IPS-20b (cell line): ENCODE measurements around the gene DLEC1.
A peak's percentile ranks its signal among the peaks of the same experiment; 100 is the strongest.
"Not testable (repeated sequence)": the region's sequence is repeated elsewhere in the genome, so short reads cannot be mapped to it uniquely, and the experiment has no call there.

Experiments
- H3K27ac ChIP-seq: one replicate; pipeline ENCODE4 v1.5.1; 2013; ENCODE audit warnings: low read length
- H3K27me3 ChIP-seq: 2 replicates; pipeline ENCODE4 v1.6.1; 2013; ENCODE audit warnings: mild to moderate bottlenecking, low read length, inconsistent platforms; ENCODE audit not compliant: insufficient read depth
- H3K36me3 ChIP-seq: 2 replicates; pipeline ENCODE4 v1.6.1; 2013; ENCODE audit warnings: low read depth, mild to moderate bottlenecking, inconsistent platforms, low read length, moderate library complexity; ENCODE audit not compliant: insufficient read depth
- H3K4me1 ChIP-seq: 2 replicates; pipeline ENCODE4 v1.6.1; 2013; ENCODE audit warnings: mild to moderate bottlenecking, control low read depth, inconsistent platforms, low read length, moderate library complexity; ENCODE audit not compliant: insufficient read depth
- H3K4me3 ChIP-seq: 2 replicates; pipeline ENCODE4 v1.5.1; 2013; ENCODE audit warnings: mild to moderate bottlenecking, low read length, inconsistent platforms
- H3K9ac ChIP-seq: 2 replicates; pipeline ENCODE4 v1.6.1; 2013; ENCODE audit warnings: low read depth, mild to moderate bottlenecking, inconsistent platforms, low read length, moderate library complexity
- H3K9me3 ChIP-seq: 2 replicates; pipeline ENCODE4 v1.6.1; 2013; ENCODE audit warnings: mild to moderate bottlenecking, low read depth, low read length, inconsistent platforms; ENCODE audit not compliant: insufficient read depth

Gene DLEC1

DNA sequence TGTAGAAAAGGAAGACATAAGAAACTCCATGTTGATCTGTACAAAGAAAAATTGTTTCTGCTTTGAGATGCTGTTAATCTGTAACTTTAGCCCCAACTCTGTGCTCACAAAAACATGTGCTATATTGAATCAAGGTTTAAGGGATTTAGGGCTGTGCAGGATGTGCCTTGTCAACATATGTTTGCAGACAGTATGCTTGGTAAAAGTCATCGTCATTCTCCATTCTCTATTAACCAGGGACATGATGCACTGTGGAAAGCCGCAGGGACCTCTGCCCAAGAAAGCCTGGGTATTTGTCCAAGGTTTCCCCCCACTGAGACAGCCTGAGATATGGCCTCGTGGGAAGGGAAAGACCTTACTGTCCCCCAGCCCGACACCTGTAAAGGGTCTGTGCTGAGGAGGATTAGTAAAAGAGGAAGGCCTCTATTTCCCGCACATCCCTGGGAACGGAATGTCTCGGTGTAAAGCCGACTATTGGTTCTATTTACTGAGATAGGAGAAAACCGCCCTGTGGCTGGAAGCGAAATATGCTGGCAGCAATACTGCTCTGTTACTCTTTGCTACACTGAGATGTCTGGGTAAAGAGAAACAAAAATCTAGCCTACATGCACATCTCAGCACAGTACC is 95.6 kb downstream of the DLEC1 start:
- H3K9ac ChIP-seq, H3K9me3 ChIP-seq, H3K4me3 ChIP-seq, H3K27me3 ChIP-seq, H3K27ac ChIP-seq: not testable (repeated sequence)
- H3K4me1 ChIP-seq, result peaks cover 11% of the 10 kb centered on the region; the same call in 1 of the 2 replicates
- peaks cover 37% of the 10 kb centered on the region for H3K36me3 ChIP-seq

- Histone ChIP-seq H3K4me1 (peaks cover 13% of the 10 kb centered on the region; the same call in 1 of the 2 replicates), H3K4me3 (peak overlapping the region; percentile 82), H3K36me3 (peaks cover 32% of the 10 kb centered on the region), H3K9ac (peak overlapping the region; percentile 87; the same call in 1 of the 2 replicates)
- H3K27ac ChIP-seq, H3K27me3 ChIP-seq, H3K9me3 ChIP-seq: not testable (repeated sequence)
Measured at GRCh38 chr3:38135621-38136277, 96.7 kb downstream of the DLEC1 start.

DNA sequence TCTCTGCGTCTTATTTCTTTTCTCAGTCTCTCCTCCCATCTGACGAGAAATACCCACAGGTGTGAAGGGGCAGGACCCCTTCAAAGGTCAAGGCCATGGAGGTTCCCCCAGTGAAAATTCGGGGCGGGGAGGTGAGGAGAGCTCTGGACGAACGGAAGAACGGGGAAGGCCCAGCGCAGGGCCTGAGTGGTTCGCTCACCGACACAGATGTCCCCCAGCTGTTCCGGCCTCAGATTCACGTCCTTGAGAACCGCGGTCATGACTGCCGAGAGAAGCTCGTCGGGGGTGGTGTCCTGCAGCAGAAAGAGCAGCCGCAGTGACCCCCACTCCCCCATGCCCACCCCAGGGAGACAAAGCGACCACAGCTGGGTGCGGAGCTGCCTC is 97.4 kb downstream of the DLEC1 start:
- H3K9me3 ChIP-seq, result no peaks in the 10 kb centered on the region
- H3K4me1 ChIP-seq, result peaks cover 13% of the 10 kb centered on the region; the same call in 1 of the 2 replicates
- H3K27me3 ChIP-seq, result no peaks in the 10 kb centered on the region; the same call in 1 of the 2 replicates
- H3K27ac ChIP-seq, result peak overlapping the region; percentile 16
- peak overlapping the region; percentile 82 for H3K4me3 ChIP-seq
- H3K9ac ChIP-seq, result peak overlapping the region; percentile 87
- H3K36me3 ChIP-seq, result peaks cover 32% of the 10 kb centered on the region

DNA sequence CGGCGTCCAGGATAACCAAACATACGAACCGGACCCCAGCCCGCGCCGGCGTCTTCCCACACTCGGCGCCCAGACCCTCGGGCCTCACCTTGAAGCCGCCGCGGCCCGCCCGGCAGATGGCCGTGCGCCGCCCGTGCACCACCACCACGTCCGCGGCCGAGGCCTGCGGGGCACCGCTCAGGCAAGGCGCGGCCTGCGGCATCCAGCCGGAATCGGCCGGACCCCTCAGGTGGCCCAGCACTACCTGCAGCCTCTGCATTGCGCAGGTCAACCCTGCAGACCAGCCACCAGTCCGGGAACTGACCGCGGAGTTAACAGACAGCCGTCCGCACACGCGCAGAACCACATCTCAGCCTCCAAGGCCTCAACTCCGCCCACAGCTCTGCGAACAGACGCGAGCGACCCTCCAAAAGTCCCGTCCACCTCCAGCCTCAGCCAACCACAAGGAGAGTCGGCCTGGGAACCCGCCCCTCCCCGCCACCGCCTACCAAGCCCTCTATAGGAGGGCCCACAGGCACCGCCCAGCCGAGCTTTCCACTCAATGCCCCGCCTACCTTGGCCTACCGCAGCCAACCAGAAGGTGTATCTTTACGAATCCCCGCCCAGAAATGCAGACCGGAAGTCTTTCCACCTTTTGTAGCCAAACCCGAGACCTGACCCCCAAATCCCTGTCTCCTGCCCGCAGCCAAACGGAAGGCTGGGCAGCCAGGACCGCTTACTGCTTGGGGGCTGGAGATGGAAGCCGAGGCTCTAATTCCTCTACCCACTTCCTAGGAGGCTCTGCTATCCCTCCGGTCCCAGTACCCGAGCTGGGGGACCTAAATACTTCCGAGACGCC is 98.0 kb downstream of the DLEC1 start, which contains the start of gene ACAA1:
ACAA1 (minus strand) TSS at position 351 of the 838 bp plus-strand sequence; CDS start at position 259, 92 bp downstream.
- Histone ChIP-seq H3K9me3 (no peaks in the 10 kb centered on the region), H3K4me1 (peaks cover 13% of the 10 kb centered on the region; the same call in 1 of the 2 replicates), H3K27me3 (no peaks in the 10 kb centered on the region; the same call in 1 of the 2 replicates), H3K27ac (peak within 1 kb of the TSS; percentile 58), H3K9ac (peak within 1 kb of the TSS; percentile 87), H3K36me3 (peaks cover 35% of the 10 kb centered on the region), H3K4me3 (peak within 1 kb of the TSS; percentile 82)

- H3K9me3 ChIP-seq, result no peaks in the 10 kb centered on the region
- H3K4me1 ChIP-seq, result peaks cover 13% of the 10 kb centered on the region; the same call in 1 of the 2 replicates
- H3K36me3 ChIP-seq, result peaks cover 39% of the 10 kb centered on the region
- peak overlapping the region; percentile 82 for H3K4me3 ChIP-seq
- peak overlapping the region; percentile 83 for H3K9ac ChIP-seq
- peak overlapping the region; percentile 58 for H3K27ac ChIP-seq
- no peaks in the 10 kb centered on the region; the same call in 1 of the 2 replicates for H3K27me3 ChIP-seq
Measured at GRCh38 chr3:38137615-38138348, 98.8 kb downstream of the DLEC1 start.

DNA sequence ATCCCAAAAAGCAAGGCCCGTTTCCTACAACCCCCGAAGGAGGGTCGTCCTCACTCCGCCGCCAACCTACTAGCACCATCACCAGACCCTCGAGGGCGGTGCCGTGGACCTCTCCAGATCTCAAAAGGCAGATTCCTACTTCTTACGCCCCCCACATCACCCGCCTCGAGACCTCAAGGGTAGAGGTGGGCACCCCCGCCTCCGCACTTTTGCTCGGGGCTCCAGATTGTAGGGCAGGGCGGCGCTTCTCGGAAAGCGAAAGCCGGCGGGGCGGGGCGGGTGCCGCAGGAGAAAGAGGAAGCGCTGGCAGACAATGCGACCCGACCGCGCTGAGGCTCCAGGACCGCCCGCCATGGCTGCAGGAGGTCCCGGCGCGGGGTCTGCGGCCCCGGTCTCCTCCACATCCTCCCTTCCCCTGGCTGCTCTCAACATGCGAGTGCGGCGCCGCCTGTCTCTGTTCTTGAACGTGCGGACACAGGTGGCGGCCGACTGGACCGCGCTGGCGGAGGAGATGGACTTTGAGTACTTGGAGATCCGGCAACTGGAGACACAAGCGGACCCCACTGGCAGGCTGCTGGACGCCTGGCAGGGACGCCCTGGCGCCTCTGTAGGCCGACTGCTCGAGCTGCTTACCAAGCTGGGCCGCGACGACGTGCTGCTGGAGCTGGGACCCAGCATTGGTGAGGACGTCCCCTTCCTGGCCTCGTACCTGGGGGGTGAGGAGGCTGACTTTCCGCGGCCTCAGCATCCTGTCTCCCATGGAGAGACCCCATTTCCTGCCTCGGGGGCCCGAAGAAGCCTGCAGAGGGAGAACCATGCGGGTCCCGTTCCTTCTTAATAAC is 99.6 kb downstream of the DLEC1 start, which contains the start of gene MYD88:
MYD88 (plus strand) TSS at position 313 of the 842 bp plus-strand sequence; CDS start at position 353, 40 bp downstream.
- Histone ChIP-seq H3K4me3 (peak within 1 kb of the TSS; percentile 82), H3K27ac (peak within 1 kb of the TSS; percentile 58), H3K9ac (peak within 1 kb of the TSS; percentile 83), H3K4me1 (peaks cover 13% of the 10 kb centered on the region; the same call in 1 of the 2 replicates), H3K27me3 (no peaks in the 10 kb centered on the region; the same call in 1 of the 2 replicates), H3K36me3 (peaks cover 32% of the 10 kb centered on the region), H3K9me3 (no peaks in the 10 kb centered on the region)

GRCh38 chr3:38139191-38139590 is 100.2 kb downstream of the DLEC1 start:
- peaks cover 13% of the 10 kb centered on the region; the same call in 1 of the 2 replicates for H3K4me1 ChIP-seq
- H3K27me3 ChIP-seq, result no peaks in the 10 kb centered on the region; the same call in 1 of the 2 replicates
- peak overlapping the region; percentile 83; the same call in 1 of the 2 replicates for H3K9ac ChIP-seq
- peak overlapping the region; percentile 82 for H3K4me3 ChIP-seq
- no peak overlapping the region for H3K27ac ChIP-seq
- peaks cover 25% of the 10 kb centered on the region for H3K36me3 ChIP-seq
- no peaks in the 10 kb centered on the region for H3K9me3 ChIP-seq

DNA sequence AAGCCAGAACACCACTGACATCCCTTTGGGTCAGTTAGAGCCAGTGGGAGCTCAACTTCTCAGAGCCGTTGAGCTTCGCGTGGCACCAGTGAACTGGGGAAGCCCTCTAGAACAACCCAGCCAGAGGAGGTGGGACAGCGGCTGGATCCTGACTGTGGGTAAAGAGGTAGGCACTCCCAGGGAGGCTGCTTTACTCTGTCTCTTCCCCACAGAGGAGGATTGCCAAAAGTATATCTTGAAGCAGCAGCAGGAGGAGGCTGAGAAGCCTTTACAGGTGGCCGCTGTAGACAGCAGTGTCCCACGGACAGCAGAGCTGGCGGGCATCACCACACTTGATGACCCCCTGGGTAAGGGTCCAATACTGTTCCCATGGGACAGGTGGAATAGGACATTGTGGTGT is 100.6 kb downstream of the DLEC1 start:
- Histone ChIP-seq H3K9ac (no peak overlapping the region; the same call in 1 of the 2 replicates), H3K9me3 (no peaks in the 10 kb centered on the region), H3K4me1 (peaks cover 13% of the 10 kb centered on the region; the same call in 1 of the 2 replicates), H3K4me3 (peak overlapping the region; percentile 82), H3K27ac (no peak overlapping the region), H3K27me3 (no peaks in the 10 kb centered on the region; the same call in 1 of the 2 replicates), H3K36me3 (peaks cover 23% of the 10 kb centered on the region)

GRCh38 chr3:38140326-38141172 is 101.5 kb downstream of the DLEC1 start:
- no peaks in the 10 kb centered on the region for H3K9me3 ChIP-seq
- no peak overlapping the region for H3K9ac ChIP-seq
- H3K36me3 ChIP-seq, result peaks cover 23% of the 10 kb centered on the region
- no peak overlapping the region for H3K4me3 ChIP-seq
- H3K27me3 ChIP-seq, result no peaks in the 10 kb centered on the region; the same call in 1 of the 2 replicates
- H3K27ac ChIP-seq, result no peak overlapping the region
- H3K4me1 ChIP-seq, result peaks cover 13% of the 10 kb centered on the region; the same call in 1 of the 2 replicates
